GM12864 (cell line): Measurements from ENCODE around the gene RASIP1.
"Not testable (repeated sequence)": the region's sequence is repeated elsewhere in the genome, so short reads cannot be mapped to it uniquely, and the experiment has no call there.

Experiments used
- DNase-seq: peaks from one replicate; pipeline ENCODE4 v3.0.0-alpha.2; 2011; ENCODE audit warnings: low read depth
- H3K4me3 ChIP-seq: 2 replicates; pipeline ENCODE4 v1.5.1; 2011; ENCODE audit warnings: mild to moderate bottlenecking, low read depth, low read length, control low read depth
- CTCF ChIP-seq: IDR thresholded peaks from 2 replicates; pipeline ENCODE4 v1.5.1; 2011; ENCODE audit warnings: low read depth, mild to moderate bottlenecking, moderate library complexity, low read length, control low read depth, inconsistent platforms; ENCODE audit errors: missing control alignments

RASIP1 gene

GRCh38 chr19:48718711-48719231 is 21.6 kb downstream of the RASIP1 start:
- no peak for TF ChIP-seq CTCF
- DNase-seq, result no peak
- H3K4me3 ChIP-seq, result no peak overlapping the region

GRCh38 chr19:48718106-48718505 is 22.3 kb downstream of the RASIP1 start:
- H3K4me3 ChIP-seq, DNase-seq: not testable (repeated sequence)

GRCh38 chr19:48716562-48717291 is 23.7 kb downstream of the RASIP1 start:
- no peak for DNase-seq
- H3K4me3 ChIP-seq, result no peak overlapping the region
- TF ChIP-seq CTCF, result no peak

- no peak overlapping the region for H3K4me3 ChIP-seq
- no peak for DNase-seq
- TF ChIP-seq CTCF, result no peak
These were observed 24.7 kb downstream of the RASIP1 start for GRCh38 chr19:48715681-48716171.

- no peak for TF ChIP-seq CTCF
- no peak for DNase-seq
These were observed 25.4 kb downstream of the RASIP1 start for GRCh38 chr19:48714759-48715675.

GRCh38 chr19:48713864-48714755 is 26.3 kb downstream of the RASIP1 start:
- DNase-seq, result peak; percentile 97
- H3K4me3 ChIP-seq, result peak overlapping the region; percentile 81
- TF ChIP-seq CTCF, result no peak

More at GRCh38 chr19:48714759-48715675, 25.4 kb downstream of the RASIP1 start:
- peak overlapping the region; percentile 81 for H3K4me3 ChIP-seq
